ENCODE data around the gene PDIA4.

Gene PDIA4

DNA sequence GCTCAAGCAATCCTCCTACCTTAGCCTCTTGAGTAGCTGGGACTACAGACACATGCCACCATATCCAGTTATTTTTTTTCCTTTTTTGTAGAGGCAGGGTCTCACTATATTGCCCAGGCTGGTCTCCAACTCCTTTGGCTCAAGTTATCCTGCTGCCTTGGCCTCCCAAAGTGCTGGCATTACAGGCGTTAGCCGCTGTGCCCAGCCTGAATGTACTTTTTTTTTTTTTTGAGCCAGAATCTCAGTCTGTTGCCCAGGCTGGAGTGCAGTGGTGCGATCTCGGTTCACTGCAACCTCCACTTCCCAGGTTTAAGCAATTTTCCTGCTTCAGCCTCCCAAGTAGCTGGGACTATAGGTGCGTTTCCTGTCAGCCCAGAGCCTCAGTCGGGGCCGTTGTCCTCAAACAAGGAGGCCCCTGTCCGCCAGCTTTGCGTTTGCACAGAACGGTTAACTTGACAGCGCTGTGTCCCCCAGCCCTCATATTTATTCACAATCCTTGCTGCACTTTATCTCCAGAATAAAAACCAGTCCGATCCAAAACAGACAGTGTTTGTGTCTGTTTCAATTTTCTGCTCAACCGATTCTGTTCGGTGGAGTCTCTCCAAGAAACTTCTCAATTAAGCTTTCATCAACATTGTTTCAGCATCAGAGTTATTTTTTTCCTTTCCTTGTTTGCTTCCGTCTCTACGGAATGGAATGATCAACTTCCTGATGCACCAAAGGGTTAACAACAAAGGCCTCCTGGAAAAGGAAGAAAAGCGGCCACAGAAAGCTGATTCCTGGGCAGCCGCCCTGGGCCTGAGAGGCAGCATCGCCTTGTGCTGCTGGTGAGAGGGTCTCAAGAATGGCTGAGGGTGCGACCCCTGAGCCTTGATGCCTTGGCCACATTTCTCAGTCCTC lies 64.5 kb downstream of the PDIA4 start:
- no peak for DNase-seq

DNA sequence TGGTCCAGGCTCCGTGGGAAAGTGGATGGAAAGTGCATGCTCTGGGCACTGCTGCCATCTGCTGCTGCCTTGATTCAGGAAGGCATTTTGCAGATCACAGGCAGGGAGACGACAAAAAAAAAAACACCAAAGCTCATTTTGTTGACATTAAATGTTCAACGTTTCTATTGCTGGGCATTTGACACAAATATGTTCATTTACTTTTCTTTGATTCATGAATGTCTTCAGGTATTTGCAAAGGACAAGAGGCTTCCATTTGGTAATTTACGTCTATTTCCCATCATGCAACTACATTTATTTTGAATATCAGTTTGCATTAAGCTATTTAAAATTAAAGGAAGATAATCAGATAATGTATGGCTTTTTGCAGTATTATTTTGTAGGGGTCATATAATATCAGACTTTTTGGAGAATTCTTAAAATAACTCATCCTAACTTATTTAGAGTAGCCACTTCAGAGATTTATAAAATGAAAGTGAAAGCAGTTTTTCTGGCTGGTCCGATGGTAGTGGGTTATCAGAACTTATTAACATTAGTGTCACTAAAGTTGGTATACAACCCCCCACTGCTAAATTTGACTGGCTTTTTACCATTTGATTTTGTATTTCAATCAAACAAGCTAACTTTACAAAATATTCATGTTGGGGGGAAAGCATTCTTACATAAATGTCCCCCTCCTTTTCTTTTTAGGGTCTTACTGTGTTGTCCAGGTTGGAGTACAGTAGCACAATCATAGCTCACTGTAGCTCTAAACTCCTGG lies 65.3 kb downstream of the PDIA4 start:
- peak; percentile 71 for DNase-seq

DNA sequence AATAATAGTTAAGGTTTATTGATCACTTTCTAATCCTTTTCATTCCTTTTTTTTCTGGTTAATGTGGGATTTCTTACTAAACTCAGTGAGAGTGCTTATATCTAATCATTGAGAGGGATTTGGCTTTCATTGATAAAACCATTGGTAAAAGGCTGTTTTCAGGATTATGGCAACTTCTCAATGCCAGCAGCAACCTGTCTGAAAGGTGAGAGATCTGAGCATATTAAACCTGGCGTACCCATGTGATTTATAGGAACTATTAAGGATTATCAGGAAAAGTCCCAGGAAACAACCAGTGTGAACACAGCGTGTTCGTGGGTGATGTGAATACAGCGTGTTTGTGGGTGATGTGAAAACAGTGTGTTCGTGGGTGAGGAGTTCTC lies 65.9 kb downstream of the PDIA4 start:
- DNase-seq: no peak

DNA sequence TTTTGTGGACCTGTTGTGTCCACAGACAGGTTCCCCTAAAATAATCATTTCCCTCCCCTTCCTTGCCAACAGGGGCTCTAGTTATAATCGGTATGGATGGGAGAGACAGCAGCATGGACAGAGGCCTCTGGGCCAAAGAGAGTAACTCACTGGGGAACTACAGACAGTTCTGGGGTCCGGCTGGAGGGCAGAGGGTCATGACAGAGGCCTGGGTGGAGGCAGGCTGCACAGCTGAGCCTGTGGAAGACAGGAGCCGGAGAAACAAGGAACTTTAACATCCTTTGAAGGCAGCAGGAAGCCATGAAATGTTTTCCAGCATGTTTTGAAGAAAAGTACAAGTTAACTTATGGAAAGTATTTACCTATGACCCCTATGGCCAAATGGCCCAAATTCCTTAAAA lies 68.6 kb downstream of the PDIA4 start:
- DNase-seq: no peak

DNA sequence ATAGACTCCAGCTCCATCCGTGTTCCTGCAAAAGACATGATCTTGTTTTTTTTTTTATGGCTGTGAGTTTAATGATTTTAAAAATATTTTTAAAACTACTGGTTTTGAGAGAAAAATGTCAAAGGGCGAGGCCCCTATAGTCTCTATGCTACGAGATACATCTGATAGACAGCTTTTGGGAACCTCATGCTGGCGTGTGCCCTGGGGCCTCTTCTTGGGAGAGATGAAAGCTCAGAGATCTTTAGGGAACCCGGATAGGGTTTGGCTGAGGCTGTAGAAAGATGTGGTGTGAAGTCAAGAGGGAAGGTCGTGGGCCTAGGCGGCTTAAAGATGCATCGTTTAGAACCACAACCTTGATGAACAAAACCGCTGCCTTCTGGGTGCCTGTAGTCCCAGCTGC lies 70.2 kb downstream of the PDIA4 start:
- DNase-seq: no peak

DNA sequence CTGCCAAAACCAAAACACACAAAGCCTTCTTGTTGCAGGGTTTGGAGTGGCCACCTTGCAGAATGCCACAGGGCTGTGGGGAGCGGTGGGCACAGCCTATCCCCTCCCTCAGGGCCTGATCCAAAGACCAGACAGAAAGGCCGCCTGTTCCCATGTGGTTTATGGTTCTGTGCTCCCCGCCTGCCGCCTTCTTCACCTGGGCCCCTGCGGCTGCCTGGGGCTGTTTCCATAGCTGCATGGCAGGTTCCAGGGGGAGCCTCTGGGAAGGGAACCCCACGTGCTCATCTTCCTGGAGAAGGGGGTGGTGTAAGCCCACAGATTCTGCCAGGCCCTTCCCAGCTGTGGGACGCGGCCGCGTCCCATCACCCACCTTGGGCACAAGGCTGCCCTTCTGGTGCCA lies 73.5 kb downstream of the PDIA4 start:
- DNase-seq: no peak

DNA sequence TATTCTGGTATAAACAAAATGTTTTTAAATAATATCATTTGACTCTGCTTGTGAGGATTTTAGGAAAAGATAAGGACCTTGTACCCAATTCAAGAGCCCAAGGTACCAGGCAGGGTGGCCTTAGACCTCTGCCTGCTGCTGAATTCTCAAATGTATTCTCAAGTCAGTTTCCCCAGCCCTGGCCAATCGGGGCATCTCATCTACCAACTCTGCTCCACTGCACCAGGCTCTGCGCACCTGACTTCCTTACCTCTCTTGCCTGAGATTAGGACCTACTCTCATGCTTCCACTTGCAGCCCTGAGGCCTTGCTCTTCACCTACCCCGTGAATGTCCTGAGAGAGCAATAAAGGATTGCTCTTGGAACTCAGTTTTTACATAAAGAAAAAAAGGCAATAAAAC lies 74.6 kb downstream of the PDIA4 start:
- no peak for DNase-seq

Measured in CD4-positive, alpha-beta T cell treated with Interleukin-15 for 1 hour (primary cell).